Cardiac muscle cell (in vitro differentiated cells and primary cell): ENCODE results near the gene MLLT1. TPM values are rescaled to one million over a fixed set of nuclear protein-coding genes. Genes with fewer than 3 reads are reported as not detected.
"Not testable (repeated sequence)": the region's sequence is repeated elsewhere in the genome, so short reads cannot be mapped to it uniquely, and the experiment has no call there.

Experiments used
- DNase-seq, 2 donors: peaks; one replicate each; pipeline versions ENCODE4 v3.0.0 to v3.0.0-alpha.2; 2010 to 2017; ENCODE audit warnings: low read depth in 1 of 2, low spot score in 1 of 2
- H3K27ac ChIP-seq: fragments of 200-600 bp; sonication (generic); 2 replicates; pipeline ENCODE4 v1.5.1; 2016
- H3K27me3 ChIP-seq: fragments of 200-600 bp; sonication (generic); 2 replicates; pipeline ENCODE4 v1.6.0; 2016; ENCODE audit warnings: control low read depth
- H3K36me3 ChIP-seq: fragments of 200-600 bp; sonication (generic); 2 replicates; pipeline ENCODE4 v1.5.1; 2016; ENCODE audit warnings: control low read depth
- H3K4me1 ChIP-seq: fragments of 200-600 bp; sonication (generic); 2 replicates; pipeline ENCODE4 v1.8.1; 2017; ENCODE audit warnings: low read depth, mild to moderate bottlenecking, mixed run types
- H3K4me3 ChIP-seq: fragments of 200-600 bp; sonication (generic); 2 replicates; pipeline ENCODE4 v1.5.1; 2016; ENCODE audit warnings: mild to moderate bottlenecking
- H3K9me3 ChIP-seq: fragments of 200-600 bp; sonication (generic); 2 replicates; pipeline ENCODE4 v1.5.1; 2017; ENCODE audit warnings: low read depth, mild to moderate bottlenecking, control low read depth
- CTCF ChIP-seq: IDR thresholded peaks from 2 replicates; pipeline ENCODE4 v1.5.1; 2012; ENCODE audit warnings: low read depth, mild to moderate bottlenecking, low read length
- polyA plus RNA-seq: library from polyadenylated mRNA; unstranded; fragments of >200 nt; fragmentation: Nextera tagmentation; extraction: Ambion mirVana; gene quantifications from 2 replicates; pipeline ENCODE4 v1.2.1, GENCODE V29; 2016
- total RNA-seq: library from RNA; depleted of rRNA; stranded (reverse); fragments of >200 nt; gene quantifications from 2 replicates; pipeline ENCODE4 v1.2.3, GENCODE V29; 2016

MLLT1 gene
- total and polyA plus RNA-seq, 2 experiments from 2014 or later, result 31.1 to 46.9 TPM

GRCh38 chr19:6319376-6319775 is 39.6 kb upstream of the MLLT1 start:
- Histone ChIP-seq H3K4me1 (no peaks in the 10 kb centered on the region), H3K4me3 (no peak overlapping the region), H3K9me3 (no peaks in the 10 kb centered on the region), H3K27ac (no peak overlapping the region), H3K27me3 (no peaks in the 10 kb centered on the region), H3K36me3 (no peaks in the 10 kb centered on the region)
- DNase-seq, result no peak
- TF ChIP-seq CTCF, result no peak

DNA sequence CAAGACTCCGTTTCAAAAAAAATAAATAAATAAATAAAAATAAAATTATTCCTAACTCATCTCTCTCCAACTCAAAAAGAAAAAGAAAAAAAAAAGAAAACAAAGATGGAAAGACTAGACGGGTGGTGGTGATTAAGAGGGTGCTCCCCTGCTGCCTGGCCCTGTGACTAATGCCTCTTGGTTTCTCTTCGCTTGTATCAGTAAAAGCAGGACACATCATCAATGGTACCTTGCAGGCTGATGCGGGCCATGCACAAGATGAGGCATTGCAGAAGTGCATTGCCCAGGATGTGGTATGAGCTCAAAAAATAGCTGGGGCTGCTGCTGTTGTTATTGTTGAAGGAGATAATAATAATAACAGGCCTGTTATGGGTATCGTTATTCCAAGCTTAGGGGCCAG is 39.0 kb upstream of the MLLT1 start:
- no peaks in the 10 kb centered on the region for H3K4me1 ChIP-seq
- H3K36me3 ChIP-seq, result no peaks in the 10 kb centered on the region
- no peak overlapping the region for H3K4me3 ChIP-seq
- no peak for DNase-seq
- H3K27ac ChIP-seq, result no peak overlapping the region
- no peaks in the 10 kb centered on the region for H3K9me3 ChIP-seq
- no peak for TF ChIP-seq CTCF
- H3K27me3 ChIP-seq, result no peaks in the 10 kb centered on the region

GRCh38 chr19:6315646-6316045 is 35.9 kb upstream of the MLLT1 start:
- not testable (repeated sequence) for DNase-seq, H3K4me3 ChIP-seq

GRCh38 chr19:6313398-6313969 is 33.7 kb upstream of the MLLT1 start:
- H3K36me3 ChIP-seq, result no peaks in the 10 kb centered on the region
- DNase-seq, result no peak
- no peaks in the 10 kb centered on the region for H3K27me3 ChIP-seq
- TF ChIP-seq CTCF, result no peak
- H3K9me3 ChIP-seq, result no peaks in the 10 kb centered on the region
- H3K4me3 ChIP-seq, result no peak overlapping the region
- H3K27ac ChIP-seq, result no peak overlapping the region
- H3K4me1 ChIP-seq, result no peaks in the 10 kb centered on the region

More at GRCh38 chr19:6315646-6316045, 35.9 kb upstream of the MLLT1 start:
- not testable (repeated sequence) for H3K4me1 ChIP-seq, H3K27me3 ChIP-seq, H3K9me3 ChIP-seq, H3K36me3 ChIP-seq, H3K27ac ChIP-seq

- H3K4me1 ChIP-seq, result no peaks in the 10 kb centered on the region
- H3K27me3 ChIP-seq, result no peaks in the 10 kb centered on the region
- no peaks in the 10 kb centered on the region for H3K36me3 ChIP-seq
- no peak for DNase-seq
- H3K4me3 ChIP-seq, result no peak overlapping the region
- H3K27ac ChIP-seq, result no peak overlapping the region
- H3K9me3 ChIP-seq, result no peaks in the 10 kb centered on the region
- TF ChIP-seq CTCF, result peak; percentile 4
Measured at GRCh38 chr19:6312018-6312417, 32.2 kb upstream of the MLLT1 start.

- Histone ChIP-seq H3K4me1 (no peaks in the 10 kb centered on the region), H3K9me3 (no peaks in the 10 kb centered on the region), H3K27ac (no peak overlapping the region), H3K4me3 (no peak overlapping the region), H3K36me3 (no peaks in the 10 kb centered on the region), H3K27me3 (no peaks in the 10 kb centered on the region)
- DNase-seq, result no peak
- TF ChIP-seq CTCF, result no peak
Measured at GRCh38 chr19:6298413-6298812, 18.6 kb upstream of the MLLT1 start.
